ENCODE measurements around the gene SACM1L.
A peak's percentile ranks its signal among the peaks of the same experiment; 100 is the strongest.

Gene SACM1L

DNA sequence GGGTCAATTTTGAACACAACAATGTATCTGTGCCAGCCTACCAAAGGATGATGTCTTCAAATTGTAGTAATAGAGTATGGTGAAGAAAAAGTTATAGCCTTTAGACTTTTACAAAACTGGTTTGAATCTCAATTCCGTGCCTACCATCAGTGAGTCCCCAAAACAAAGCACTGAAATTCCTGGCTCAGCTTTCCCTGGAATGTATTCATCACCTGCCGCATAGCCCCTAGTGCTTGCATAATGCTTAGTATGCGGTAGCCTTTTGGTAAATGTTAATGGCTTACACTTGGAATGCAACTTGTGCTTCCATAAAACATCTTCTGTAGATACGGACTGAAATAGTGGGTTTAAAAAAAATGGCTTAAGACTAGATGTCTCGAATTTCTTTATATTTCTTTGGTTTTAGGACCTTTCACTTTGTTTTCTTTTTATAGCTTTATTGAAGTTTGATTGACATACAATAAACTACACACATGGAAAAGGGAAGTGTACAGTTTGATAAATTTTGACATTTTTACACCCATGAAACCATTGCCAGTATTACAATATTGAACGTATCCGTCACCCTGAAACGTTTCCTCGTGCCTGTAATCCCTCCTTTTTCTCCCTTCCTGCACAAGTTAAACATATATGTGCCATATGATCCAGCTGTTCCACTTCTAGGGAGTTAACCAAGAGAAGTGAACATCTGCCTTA, 12.1 kb downstream of the SACM1L start:
- H3K4me1 ChIP-seq (ENCODE audit: insufficient read depth, low read length, poor library complexity, severe bottlenecking) = peaks cover 31% of the 10 kb centered on the region
- H3F3A ChIP-seq (ENCODE audit: low read depth) = no peaks in the 10 kb centered on the region
- peaks cover 97% of the 10 kb centered on the region for H3K79me2 ChIP-seq (ENCODE audit: insufficient read depth, low read length)
- peaks cover 47% of the 10 kb centered on the region for H3K36me3 ChIP-seq (ENCODE audit: insufficient read depth, low read length)
- H3K9ac ChIP-seq (ENCODE audit: low read depth, low read length, poor library complexity, severe bottlenecking) = no peak overlapping the region
- H3K9me2 ChIP-seq (replicated peaks; ENCODE audit: low read depth, low read length) = no peaks in the 10 kb centered on the region
- H2AFZ ChIP-seq (ENCODE audit: low read length) = no peak overlapping the region
- no peaks in the 10 kb centered on the region for H3K9me3 ChIP-seq (ENCODE audit: insufficient read depth, low read depth, low read length)
- H3K27me3 ChIP-seq (ENCODE audit: insufficient read depth, low read length, poor library complexity, severe bottlenecking) = no peaks in the 10 kb centered on the region
- H4K20me1 ChIP-seq (ENCODE audit: insufficient read depth, low read length, poor library complexity, severe bottlenecking) = peaks cover 93% of the 10 kb centered on the region
- peak overlapping the region; percentile 3 for H3K4me2 ChIP-seq (ENCODE audit: low read depth, low read length, poor library complexity, severe bottlenecking)
- no peak overlapping the region for H3K4me3 ChIP-seq (ENCODE audit: low read length, poor library complexity, severe bottlenecking)
- TF ChIP-seq EZH2phosphoT487 (IDR thresholded peaks at IDR 0.05; ENCODE audit: borderline replicate concordance) = no peak
- TF ChIP-seq, protein P1, sequence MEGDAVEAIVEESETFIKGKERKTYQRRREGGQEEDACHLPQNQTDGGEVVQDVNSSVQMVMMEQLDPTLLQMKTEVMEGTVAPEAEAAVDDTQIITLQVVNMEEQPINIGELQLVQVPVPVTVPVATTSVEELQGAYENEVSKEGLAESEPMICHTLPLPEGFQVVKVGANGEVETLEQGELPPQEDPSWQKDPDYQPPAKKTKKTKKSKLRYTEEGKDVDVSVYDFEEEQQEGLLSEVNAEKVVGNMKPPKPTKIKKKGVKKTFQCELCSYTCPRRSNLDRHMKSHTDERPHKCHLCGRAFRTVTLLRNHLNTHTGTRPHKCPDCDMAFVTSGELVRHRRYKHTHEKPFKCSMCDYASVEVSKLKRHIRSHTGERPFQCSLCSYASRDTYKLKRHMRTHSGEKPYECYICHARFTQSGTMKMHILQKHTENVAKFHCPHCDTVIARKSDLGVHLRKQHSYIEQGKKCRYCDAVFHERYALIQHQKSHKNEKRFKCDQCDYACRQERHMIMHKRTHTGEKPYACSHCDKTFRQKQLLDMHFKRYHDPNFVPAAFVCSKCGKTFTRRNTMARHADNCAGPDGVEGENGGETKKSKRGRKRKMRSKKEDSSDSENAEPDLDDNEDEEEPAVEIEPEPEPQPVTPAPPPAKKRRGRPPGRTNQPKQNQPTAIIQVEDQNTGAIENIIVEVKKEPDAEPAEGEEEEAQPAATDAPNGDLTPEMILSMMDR (conservative IDR thresholded peaks at IDR 0.05; ENCODE audit: low read length) = no peak

DNA sequence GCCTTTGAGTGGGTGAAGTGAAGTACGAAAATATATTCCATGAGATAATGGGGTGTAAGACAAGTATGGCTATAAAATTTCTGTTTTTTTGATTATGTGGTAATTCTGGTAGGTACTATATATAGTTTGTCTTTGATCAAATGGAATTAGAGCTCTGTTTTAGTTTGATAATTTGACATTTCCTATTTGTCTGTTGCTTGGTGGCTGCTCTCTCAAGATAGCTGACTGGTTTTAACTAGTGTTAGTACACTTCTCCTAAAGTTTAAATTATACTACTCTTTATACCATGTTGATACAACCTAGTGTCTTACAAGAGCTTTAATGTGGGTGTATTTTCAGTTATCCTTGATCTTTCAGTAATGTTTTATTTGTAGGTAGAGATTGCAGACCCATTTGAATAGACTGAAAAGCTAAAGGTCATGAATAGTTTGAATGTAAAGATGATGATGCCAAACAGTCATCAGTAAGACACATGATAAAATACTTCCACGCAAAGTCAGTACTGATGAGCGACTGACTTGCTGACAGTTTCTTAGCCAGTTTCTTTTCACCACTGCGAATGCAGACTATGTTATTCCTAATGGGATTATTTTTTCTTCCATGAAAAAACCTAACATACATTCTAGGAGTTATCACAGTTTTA, 15.2 kb downstream of the SACM1L start:
- Histone ChIP-seq H3K36me3 (ENCODE audit: insufficient read depth, low read length) (peaks cover 69% of the 10 kb centered on the region), H2AFZ (ENCODE audit: low read length) (no peak overlapping the region), H3K9me2 (replicated peaks; ENCODE audit: low read depth, low read length) (no peaks in the 10 kb centered on the region), H3F3A (ENCODE audit: low read depth) (no peaks in the 10 kb centered on the region), H3K9me3 (ENCODE audit: insufficient read depth, low read depth, low read length) (no peaks in the 10 kb centered on the region), H4K20me1 (ENCODE audit: insufficient read depth, low read length, poor library complexity, severe bottlenecking) (peaks cover 84% of the 10 kb centered on the region), H3K79me2 (ENCODE audit: insufficient read depth, low read length) (peaks cover 79% of the 10 kb centered on the region), H3K4me1 (ENCODE audit: insufficient read depth, low read length, poor library complexity, severe bottlenecking) (peaks cover 22% of the 10 kb centered on the region), H3K4me2 (ENCODE audit: low read depth, low read length, poor library complexity, severe bottlenecking) (no peak overlapping the region), H3K4me3 (ENCODE audit: low read length, poor library complexity, severe bottlenecking) (no peak overlapping the region), H3K27me3 (ENCODE audit: insufficient read depth, low read length, poor library complexity, severe bottlenecking) (no peaks in the 10 kb centered on the region), H3K9ac (ENCODE audit: low read depth, low read length, poor library complexity, severe bottlenecking) (no peak overlapping the region)
- TF ChIP-seq EZH2phosphoT487 (IDR thresholded peaks at IDR 0.05; ENCODE audit: borderline replicate concordance) = no peak
- TF ChIP-seq, protein P1 (conservative IDR thresholded peaks at IDR 0.05; ENCODE audit: low read length) = no peak

DNA sequence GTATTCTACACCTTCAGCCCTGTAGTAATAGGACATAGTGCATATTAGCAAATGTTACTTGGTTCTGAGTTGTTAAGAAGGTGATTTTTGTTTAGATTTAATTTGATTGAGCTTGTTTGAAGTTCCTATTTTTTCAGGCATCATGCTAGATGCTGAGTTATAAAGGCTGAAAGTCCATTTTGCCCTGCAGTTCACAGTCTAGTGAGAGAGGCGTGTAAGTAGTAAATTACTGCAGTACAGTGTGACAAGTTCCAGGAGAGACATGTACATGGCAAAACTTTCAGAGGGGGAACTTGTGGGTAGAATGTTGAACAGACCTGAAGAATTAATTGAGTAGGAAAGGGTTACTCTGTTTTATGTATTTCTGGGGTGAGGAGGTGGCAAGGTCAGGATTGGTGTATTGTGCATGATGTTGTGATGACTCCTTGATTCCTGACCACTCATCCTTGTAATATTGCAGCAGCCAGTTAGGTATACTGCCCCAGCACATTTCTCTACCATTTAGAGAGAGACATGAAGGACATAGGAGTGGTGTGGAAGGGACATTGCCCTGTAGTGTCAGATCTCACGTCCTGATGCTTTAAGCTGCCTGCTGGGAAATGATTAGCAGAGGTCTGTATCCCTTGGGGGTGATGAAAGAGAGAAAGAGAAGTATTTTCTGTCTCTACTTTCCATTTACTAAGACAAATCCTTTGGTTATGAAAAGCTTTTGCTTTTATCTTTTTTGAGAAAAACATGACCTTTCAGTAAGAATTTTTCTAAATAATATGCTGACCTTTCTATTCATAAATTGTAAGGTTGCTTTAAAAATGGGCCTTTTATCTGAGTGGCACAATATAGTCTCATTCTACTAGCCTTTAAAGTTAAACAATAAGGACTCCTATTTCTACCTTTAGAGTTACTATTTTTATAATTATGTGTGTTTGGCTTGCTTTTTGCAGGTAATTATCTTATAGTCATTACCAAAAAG, 16.9 kb downstream of the SACM1L start:
- TF ChIP-seq EZH2phosphoT487 (IDR thresholded peaks at IDR 0.05; ENCODE audit: borderline replicate concordance) = no peak
- TF ChIP-seq, protein P1 (conservative IDR thresholded peaks at IDR 0.05; ENCODE audit: low read length) = no peak
- Histone ChIP-seq H2AFZ (ENCODE audit: low read length) (no peak overlapping the region), H3F3A (ENCODE audit: low read depth) (no peaks in the 10 kb centered on the region), H3K9me2 (replicated peaks; ENCODE audit: low read depth, low read length) (no peaks in the 10 kb centered on the region), H3K9me3 (ENCODE audit: insufficient read depth, low read depth, low read length) (no peaks in the 10 kb centered on the region), H3K79me2 (ENCODE audit: insufficient read depth, low read length) (peaks cover 62% of the 10 kb centered on the region), H3K9ac (ENCODE audit: low read depth, low read length, poor library complexity, severe bottlenecking) (no peak overlapping the region), H3K27me3 (ENCODE audit: insufficient read depth, low read length, poor library complexity, severe bottlenecking) (no peaks in the 10 kb centered on the region), H4K20me1 (ENCODE audit: insufficient read depth, low read length, poor library complexity, severe bottlenecking) (peaks cover 77% of the 10 kb centered on the region), H3K4me1 (ENCODE audit: insufficient read depth, low read length, poor library complexity, severe bottlenecking) (peaks cover 20% of the 10 kb centered on the region), H3K36me3 (ENCODE audit: insufficient read depth, low read length) (peaks cover 84% of the 10 kb centered on the region), H3K4me2 (ENCODE audit: low read depth, low read length, poor library complexity, severe bottlenecking) (no peak overlapping the region), H3K4me3 (ENCODE audit: low read length, poor library complexity, severe bottlenecking) (no peak overlapping the region)
